ENCODE data around the gene EIF2B4.
"Not testable (repeated sequence)": the region's sequence is repeated elsewhere in the genome, so short reads cannot be mapped to it uniquely, and the experiment has no call there.

The EIF2B4 gene

DNA sequence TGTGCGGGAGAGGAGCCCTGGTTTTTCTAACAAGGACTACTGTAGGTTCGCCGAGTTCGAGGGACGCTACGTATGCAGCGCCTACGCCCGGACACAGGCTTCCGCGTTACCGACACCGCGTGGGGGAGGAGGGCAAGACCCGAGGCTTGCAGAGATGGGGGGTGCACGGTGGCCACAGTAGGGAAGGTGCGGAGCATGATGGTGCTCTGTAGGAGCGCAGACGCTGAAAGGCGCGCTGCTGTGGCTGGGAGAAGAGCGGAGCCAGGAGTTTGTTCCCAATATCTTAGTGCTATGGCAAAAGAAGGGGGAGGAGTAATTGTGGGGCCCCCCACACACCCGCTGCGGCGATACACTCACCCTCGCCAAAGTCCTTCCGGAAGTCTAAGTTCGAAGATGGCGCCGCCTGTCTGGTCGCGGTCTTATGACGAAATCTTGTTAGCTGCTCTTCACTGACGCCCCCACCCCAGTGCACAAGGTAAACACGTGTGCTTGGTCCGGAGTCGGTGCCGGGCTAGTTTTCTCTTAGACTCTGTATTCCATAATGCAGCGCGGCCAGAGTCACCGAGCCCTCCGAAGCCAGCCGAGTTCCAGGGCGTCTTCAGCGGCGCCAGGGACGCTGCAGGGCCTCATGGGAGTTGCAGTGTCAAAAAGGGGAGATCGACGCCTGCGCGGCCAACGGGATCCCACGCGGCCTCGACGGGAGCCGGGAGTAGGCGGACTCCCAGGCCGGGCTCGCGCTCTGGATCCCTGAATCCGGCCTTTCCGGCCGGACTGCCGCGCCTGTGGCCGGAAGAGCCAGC lies 13.6 kb downstream of the EIF2B4 start, which contains the start of gene GTF3C2:
TSS of gene GTF3C2 (minus strand) at position 383 of the 800 bp plus-strand sequence. CDS start 13,210 bp downstream, outside the sequence.
- H3K27me3 ChIP-seq (ENCODE audit: insufficient read depth, low read length) = no peaks in the 10 kb centered on the region
- H3K36me3 ChIP-seq (ENCODE audit: insufficient read depth, low read length) = no peaks in the 10 kb centered on the region
- H2AFZ ChIP-seq (ENCODE audit: low read length, unreplicated experiment) = peak within 1 kb of the TSS; percentile 90
- peaks cover 51% of the 10 kb centered on the region for H3K79me2 ChIP-seq (ENCODE audit: control insufficient read depth, insufficient read depth, low read length, unreplicated experiment)
- H3K4me3 ChIP-seq (ENCODE audit: low read depth, low read length) = peak within 1 kb of the TSS; percentile 85
- H3K27ac ChIP-seq (ENCODE audit: low read depth, low read length) = peak within 1 kb of the TSS; percentile 83
- peaks cover 20% of the 10 kb centered on the region for H3K4me1 ChIP-seq (ENCODE audit: control insufficient read depth, insufficient read depth, low read length, unreplicated experiment)

DNA sequence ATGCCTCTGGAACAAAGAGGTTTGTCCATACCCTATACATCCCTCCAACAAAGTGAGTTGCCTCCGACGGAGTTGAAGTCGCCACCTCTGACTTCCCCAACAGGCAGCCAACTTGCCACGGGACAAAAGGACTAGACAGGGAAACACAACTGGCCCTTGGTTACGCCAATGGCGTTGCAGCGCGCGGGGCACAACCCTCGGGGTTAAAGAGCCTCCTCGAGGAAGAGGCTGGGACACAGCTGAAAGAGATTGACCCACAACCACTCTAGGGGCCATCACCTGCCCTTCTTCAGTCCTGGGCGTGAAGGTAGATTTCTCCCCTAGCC lies 14.1 kb downstream of the EIF2B4 start:
- peaks cover 54% of the 10 kb centered on the region for H3K79me2 ChIP-seq (ENCODE audit: control insufficient read depth, insufficient read depth, low read length, unreplicated experiment)
- peaks cover 20% of the 10 kb centered on the region for H3K4me1 ChIP-seq (ENCODE audit: control insufficient read depth, insufficient read depth, low read length, unreplicated experiment)
- H3K4me3 ChIP-seq (ENCODE audit: low read depth, low read length) = peak overlapping the region; percentile 85
- H3K27me3 ChIP-seq (ENCODE audit: insufficient read depth, low read length) = no peaks in the 10 kb centered on the region
- H2AFZ ChIP-seq (ENCODE audit: low read length, unreplicated experiment) = peak overlapping the region; percentile 90
- H3K27ac ChIP-seq (ENCODE audit: low read depth, low read length) = peak overlapping the region; percentile 83
- no peaks in the 10 kb centered on the region for H3K36me3 ChIP-seq (ENCODE audit: insufficient read depth, low read length)

DNA sequence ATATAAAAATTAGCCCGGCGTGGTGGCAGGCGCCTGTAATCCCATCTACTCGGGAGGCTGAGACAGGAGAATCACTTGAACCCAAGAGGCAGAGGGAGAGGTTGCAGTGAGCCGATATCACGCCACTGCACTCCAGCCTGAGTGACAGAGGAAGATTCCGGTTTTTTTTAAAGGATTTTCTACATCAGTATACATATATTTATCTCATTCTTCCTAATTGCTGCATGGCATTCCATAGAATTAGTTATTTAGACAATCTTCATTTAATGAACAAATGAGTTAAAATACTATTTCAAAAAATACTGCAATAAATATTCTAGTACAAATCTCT lies 15.6 kb downstream of the EIF2B4 start:
- Histone ChIP-seq H3K4me3 (ENCODE audit: low read depth, low read length) (no peak overlapping the region; the same call in 1 of the 2 replicates), H2AFZ (ENCODE audit: low read length, unreplicated experiment) (no peak overlapping the region), H3K79me2 (ENCODE audit: control insufficient read depth, insufficient read depth, low read length, unreplicated experiment) (peaks cover 64% of the 10 kb centered on the region), H3K36me3 (ENCODE audit: insufficient read depth, low read length) (no peaks in the 10 kb centered on the region), H3K27me3 (ENCODE audit: insufficient read depth, low read length) (no peaks in the 10 kb centered on the region), H3K27ac (ENCODE audit: low read depth, low read length) (0 out of 2 replicates have a peak overlapping the region, but pooled peaks have one; percentile 57), H3K4me1 (ENCODE audit: control insufficient read depth, insufficient read depth, low read length, unreplicated experiment) (peaks cover 20% of the 10 kb centered on the region)

DNA sequence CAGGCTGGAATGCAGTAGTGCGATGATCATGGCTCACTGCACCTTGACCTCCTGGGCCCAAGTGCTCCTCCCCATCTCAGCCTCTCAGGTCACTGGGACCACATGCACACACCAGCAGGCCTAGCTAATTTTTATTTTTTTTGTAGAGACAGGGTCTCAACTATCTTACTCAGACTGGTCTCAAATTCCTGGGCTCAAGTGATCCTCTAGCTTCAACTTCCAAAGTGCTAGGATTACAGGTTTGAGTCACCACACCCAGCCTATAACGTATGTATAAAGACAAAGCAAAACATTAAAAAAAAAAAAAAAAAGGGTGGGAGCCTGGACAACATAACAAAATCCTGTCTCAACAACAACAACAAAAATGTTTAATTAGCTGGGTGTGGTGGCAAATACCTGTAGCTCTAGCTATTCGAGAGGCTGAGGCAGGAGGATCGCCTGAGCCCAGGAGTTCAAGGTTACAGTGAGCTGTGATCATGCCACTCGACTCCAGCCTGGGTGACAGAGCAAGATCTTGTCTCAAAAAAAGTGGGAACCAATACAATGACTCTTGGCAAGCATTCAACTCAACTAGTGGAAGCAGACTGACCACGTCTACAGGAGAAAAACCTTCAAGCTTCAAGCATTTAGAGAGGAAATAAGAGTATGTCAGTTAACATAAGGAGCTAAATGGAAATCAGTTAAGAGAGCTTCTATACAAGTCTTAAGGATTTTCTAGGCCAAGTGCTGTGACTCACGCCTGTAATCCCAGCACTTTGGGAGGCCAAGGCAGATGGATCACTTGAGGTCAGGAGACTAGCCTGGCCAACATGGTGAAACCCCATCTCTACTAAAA lies 16.2 kb downstream of the EIF2B4 start:
- H2AFZ ChIP-seq (ENCODE audit: low read length, unreplicated experiment) = no peak overlapping the region
- peaks cover 66% of the 10 kb centered on the region for H3K79me2 ChIP-seq (ENCODE audit: control insufficient read depth, insufficient read depth, low read length, unreplicated experiment)
- no peaks in the 10 kb centered on the region for H3K36me3 ChIP-seq (ENCODE audit: insufficient read depth, low read length)
- H3K4me3 ChIP-seq (ENCODE audit: low read depth, low read length) = peak overlapping the region; percentile 7; the same call in 1 of the 2 replicates
- peaks cover 20% of the 10 kb centered on the region for H3K4me1 ChIP-seq (ENCODE audit: control insufficient read depth, insufficient read depth, low read length, unreplicated experiment)
- H3K27me3 ChIP-seq (ENCODE audit: insufficient read depth, low read length) = no peaks in the 10 kb centered on the region
- peak overlapping the region; percentile 57 for H3K27ac ChIP-seq (ENCODE audit: low read depth, low read length)

DNA sequence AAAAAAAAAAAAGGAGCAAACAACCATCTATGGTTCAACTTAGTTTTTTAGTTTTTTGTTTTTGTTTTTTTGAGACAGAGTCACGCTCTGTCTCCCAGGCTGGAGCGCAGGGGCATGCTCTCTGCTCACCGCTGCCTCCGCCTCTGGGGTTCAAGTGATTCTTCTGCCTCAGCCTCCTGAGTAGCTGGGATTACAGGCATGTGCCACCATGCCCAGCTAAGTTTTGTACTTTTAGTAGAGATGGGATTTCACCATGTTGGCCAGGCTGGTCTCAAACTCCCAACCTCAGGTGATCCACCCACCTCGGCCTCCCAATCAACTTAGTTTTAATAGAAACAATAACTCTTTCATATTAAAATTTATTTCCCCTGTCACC lies 16.8 kb downstream of the EIF2B4 start:
- not testable (repeated sequence) for H3K27ac ChIP-seq (ENCODE audit: low read depth, low read length); H3K4me3 ChIP-seq (ENCODE audit: low read depth, low read length)

DNA sequence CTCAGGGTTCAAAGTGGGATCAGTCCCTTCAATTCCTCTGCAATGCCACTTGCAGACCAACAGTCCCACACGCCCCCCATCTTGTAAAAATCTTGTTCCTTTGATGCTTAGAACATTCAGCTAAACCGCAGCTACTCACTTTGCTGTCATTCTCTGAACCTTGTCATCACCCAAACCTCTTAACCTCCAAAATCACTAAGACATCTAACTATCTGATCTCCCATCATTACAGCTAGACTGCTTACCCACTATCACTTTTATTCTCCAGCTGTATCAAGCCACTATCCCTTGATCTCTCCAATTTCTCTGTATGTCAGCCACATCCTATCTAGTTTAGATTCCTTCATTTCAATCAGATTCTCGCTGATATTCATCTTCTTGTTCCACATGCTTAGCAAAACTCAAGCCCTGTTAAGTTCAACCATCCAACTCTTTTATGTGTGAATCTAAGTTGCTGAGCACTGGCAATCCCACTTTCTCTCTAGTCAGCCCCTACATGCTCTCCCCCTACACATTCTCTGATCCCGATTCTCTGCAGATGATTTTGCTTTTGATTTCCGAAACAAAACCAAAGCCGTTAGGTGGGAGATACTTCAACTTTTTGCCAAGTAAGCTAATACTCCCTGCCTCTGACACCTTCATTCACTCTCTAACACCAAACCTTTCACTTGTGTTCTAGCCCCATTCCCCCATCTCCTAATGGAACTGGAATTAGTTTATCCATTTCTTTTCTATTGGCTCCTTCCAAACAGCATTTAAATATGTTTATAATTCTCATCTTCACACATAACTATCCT lies 18.1 kb downstream of the EIF2B4 start:
- Histone ChIP-seq H2AFZ (ENCODE audit: low read length, unreplicated experiment) (no peak overlapping the region), H3K4me1 (ENCODE audit: control insufficient read depth, insufficient read depth, low read length, unreplicated experiment) (peaks cover 19% of the 10 kb centered on the region), H3K79me2 (ENCODE audit: control insufficient read depth, insufficient read depth, low read length, unreplicated experiment) (peaks cover 65% of the 10 kb centered on the region)

More for the DNA sequence above, 16.8 kb downstream of the EIF2B4 start:
- not testable (repeated sequence) for H3K36me3 ChIP-seq (ENCODE audit: insufficient read depth, low read length); H3K27me3 ChIP-seq (ENCODE audit: insufficient read depth, low read length); H2AFZ ChIP-seq (ENCODE audit: low read length, unreplicated experiment)
- Histone ChIP-seq H3K79me2 (ENCODE audit: control insufficient read depth, insufficient read depth, low read length, unreplicated experiment) (peaks cover 65% of the 10 kb centered on the region), H3K4me1 (ENCODE audit: control insufficient read depth, insufficient read depth, low read length, unreplicated experiment) (peaks cover 19% of the 10 kb centered on the region)

DNA sequence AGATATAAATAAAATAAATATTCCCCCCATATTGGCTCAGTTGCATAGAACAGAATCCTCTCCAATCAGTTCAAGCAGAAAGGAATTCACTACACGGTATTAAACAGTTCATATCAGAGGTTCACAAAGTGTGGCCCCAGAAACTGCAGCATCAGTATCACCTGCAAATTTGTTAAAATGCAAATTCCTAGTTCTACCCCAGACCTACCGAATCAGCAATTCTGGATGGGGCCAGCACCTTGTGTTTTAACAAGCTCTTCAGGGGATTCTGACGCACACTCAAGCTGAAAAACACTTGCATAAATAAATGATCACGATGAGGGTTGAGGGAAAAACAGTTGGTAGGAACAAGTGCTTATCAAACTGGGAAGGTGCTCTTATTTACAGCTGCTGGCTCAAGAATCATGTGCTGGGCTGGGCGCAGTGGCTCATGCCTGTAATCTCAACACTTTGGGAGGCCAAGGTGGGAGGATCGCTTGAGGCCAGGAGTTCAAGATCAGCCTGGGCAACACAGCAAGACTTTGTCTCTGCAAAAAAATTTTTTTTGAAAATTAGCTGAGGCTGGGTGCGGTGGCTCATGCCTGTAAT lies 19.9 kb downstream of the EIF2B4 start:
- Histone ChIP-seq H3K27me3 (ENCODE audit: insufficient read depth, low read length) (no peaks in the 10 kb centered on the region), H3K4me3 (ENCODE audit: low read depth, low read length) (no peak overlapping the region), H3K79me2 (ENCODE audit: control insufficient read depth, insufficient read depth, low read length, unreplicated experiment) (peaks cover 61% of the 10 kb centered on the region), H2AFZ (ENCODE audit: low read length, unreplicated experiment) (no peak overlapping the region), H3K4me1 (ENCODE audit: control insufficient read depth, insufficient read depth, low read length, unreplicated experiment) (peaks cover 17% of the 10 kb centered on the region), H3K27ac (ENCODE audit: low read depth, low read length) (no peak overlapping the region), H3K36me3 (ENCODE audit: insufficient read depth, low read length) (no peaks in the 10 kb centered on the region)

More for the DNA sequence above, 18.1 kb downstream of the EIF2B4 start:
- Histone ChIP-seq H3K27me3 (ENCODE audit: insufficient read depth, low read length) (no peaks in the 10 kb centered on the region), H3K27ac (ENCODE audit: low read depth, low read length) (no peak overlapping the region), H3K36me3 (ENCODE audit: insufficient read depth, low read length) (no peaks in the 10 kb centered on the region), H3K4me3 (ENCODE audit: low read depth, low read length) (no peak overlapping the region)

DNA sequence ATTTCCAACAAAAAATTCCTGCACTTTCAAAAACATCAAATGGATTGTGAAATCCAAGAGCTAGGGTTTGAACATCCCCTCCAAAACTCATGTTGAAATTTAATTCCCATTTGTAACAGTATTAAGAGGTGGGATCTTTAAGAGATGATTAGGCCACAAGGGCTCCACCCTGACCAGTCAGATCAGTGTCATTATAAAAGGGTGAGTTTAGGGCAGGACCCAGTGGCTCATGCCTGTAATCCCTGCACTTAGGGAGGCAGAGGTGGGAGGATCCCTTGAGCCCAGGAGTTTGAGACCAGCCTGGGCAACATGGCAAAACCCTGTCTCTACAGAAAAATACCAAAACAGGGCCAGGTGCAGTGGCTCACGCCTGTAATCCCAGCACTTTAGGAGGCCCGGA lies 22.5 kb downstream of the EIF2B4 start:
- H3K4me3 ChIP-seq (ENCODE audit: low read depth, low read length) = no peak overlapping the region

DNA sequence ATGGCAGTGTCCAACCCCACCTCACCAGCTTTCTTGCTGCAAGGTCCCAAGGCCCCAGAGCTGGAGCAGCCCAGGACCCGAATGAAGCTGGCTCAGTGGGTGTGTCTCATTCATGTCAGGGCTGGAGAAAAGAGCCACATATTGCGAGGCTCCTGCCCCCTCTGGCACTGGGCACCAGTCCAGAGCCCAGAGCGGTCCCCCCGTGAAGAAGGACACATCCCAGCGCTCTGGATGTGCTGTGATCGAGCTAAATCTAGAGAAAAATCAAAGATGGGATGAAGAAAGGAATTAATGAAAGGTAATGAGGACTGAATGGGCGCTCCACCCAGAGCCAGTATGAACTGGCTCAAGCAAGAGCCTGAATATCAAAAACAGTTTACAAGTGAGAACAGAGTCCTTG lies 34.0 kb downstream of the EIF2B4 start:
- Histone ChIP-seq H3K4me1 (ENCODE audit: control insufficient read depth, insufficient read depth, low read length, unreplicated experiment) (no peaks in the 10 kb centered on the region), H3K27ac (ENCODE audit: low read depth, low read length) (no peak overlapping the region), H2AFZ (ENCODE audit: low read length, unreplicated experiment) (no peak overlapping the region), H3K36me3 (ENCODE audit: insufficient read depth, low read length) (peaks cover 16% of the 10 kb centered on the region; the same call in 1 of the 2 replicates), H3K79me2 (ENCODE audit: control insufficient read depth, insufficient read depth, low read length, unreplicated experiment) (no peaks in the 10 kb centered on the region), H3K27me3 (ENCODE audit: insufficient read depth, low read length) (no peaks in the 10 kb centered on the region), H3K4me3 (ENCODE audit: low read depth, low read length) (no peak overlapping the region)

More for the DNA sequence above, 22.5 kb downstream of the EIF2B4 start:
- H3K79me2 ChIP-seq (ENCODE audit: control insufficient read depth, insufficient read depth, low read length, unreplicated experiment) = peaks cover 49% of the 10 kb centered on the region
- peaks cover 4% of the 10 kb centered on the region for H3K4me1 ChIP-seq (ENCODE audit: control insufficient read depth, insufficient read depth, low read length, unreplicated experiment)
- H3K27me3 ChIP-seq (ENCODE audit: insufficient read depth, low read length) = no peaks in the 10 kb centered on the region
- no peak overlapping the region for H2AFZ ChIP-seq (ENCODE audit: low read length, unreplicated experiment)
- H3K36me3 ChIP-seq (ENCODE audit: insufficient read depth, low read length) = no peaks in the 10 kb centered on the region
- H3K27ac ChIP-seq (ENCODE audit: low read depth, low read length) = no peak overlapping the region

DNA sequence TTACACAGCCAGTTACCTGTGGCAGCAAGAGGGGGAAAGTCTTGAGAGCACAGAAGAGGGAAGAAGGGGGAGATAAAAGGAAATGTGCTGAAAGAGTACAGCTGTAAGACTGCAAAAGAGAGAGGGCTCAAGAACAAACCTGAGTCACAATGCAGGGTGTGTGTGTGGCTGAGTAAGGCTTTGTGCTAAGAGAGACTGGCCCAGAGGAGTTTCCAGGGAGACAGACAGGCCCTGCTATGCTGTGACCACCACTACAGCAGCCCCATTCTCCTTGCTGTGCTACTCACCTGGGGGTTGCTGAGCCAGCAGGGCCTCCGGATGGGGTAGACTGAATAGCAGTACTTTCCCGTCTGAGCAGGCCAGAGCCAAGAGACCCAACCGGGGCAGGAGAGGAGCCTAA lies 34.8 kb downstream of the EIF2B4 start:
- peaks cover 13% of the 10 kb centered on the region; the same call in 1 of the 2 replicates for H3K36me3 ChIP-seq (ENCODE audit: insufficient read depth, low read length)
- H3K4me3 ChIP-seq (ENCODE audit: low read depth, low read length) = no peak overlapping the region
- H3K27me3 ChIP-seq (ENCODE audit: insufficient read depth, low read length) = no peaks in the 10 kb centered on the region
- H2AFZ ChIP-seq (ENCODE audit: low read length, unreplicated experiment) = no peak overlapping the region
- no peaks in the 10 kb centered on the region for H3K4me1 ChIP-seq (ENCODE audit: control insufficient read depth, insufficient read depth, low read length, unreplicated experiment)
- no peaks in the 10 kb centered on the region for H3K79me2 ChIP-seq (ENCODE audit: control insufficient read depth, insufficient read depth, low read length, unreplicated experiment)
- H3K27ac ChIP-seq (ENCODE audit: low read depth, low read length) = no peak overlapping the region
